Glomerular visceral epithelial cell (primary cell): Measurements from ENCODE around the gene CALHM2.
"Not testable (repeated sequence)": the region's sequence is repeated elsewhere in the genome, so short reads cannot be mapped to it uniquely, and the experiment has no call there.

ENCODE experiments used
- DNase-seq: peaks from one replicate; pipeline ENCODE4 v3.0.0-alpha.2; 2016; ENCODE audit errors: extremely low spot score

CALHM2 gene, protein sequence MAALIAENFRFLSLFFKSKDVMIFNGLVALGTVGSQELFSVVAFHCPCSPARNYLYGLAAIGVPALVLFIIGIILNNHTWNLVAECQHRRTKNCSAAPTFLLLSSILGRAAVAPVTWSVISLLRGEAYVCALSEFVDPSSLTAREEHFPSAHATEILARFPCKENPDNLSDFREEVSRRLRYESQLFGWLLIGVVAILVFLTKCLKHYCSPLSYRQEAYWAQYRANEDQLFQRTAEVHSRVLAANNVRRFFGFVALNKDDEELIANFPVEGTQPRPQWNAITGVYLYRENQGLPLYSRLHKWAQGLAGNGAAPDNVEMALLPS

DNA sequence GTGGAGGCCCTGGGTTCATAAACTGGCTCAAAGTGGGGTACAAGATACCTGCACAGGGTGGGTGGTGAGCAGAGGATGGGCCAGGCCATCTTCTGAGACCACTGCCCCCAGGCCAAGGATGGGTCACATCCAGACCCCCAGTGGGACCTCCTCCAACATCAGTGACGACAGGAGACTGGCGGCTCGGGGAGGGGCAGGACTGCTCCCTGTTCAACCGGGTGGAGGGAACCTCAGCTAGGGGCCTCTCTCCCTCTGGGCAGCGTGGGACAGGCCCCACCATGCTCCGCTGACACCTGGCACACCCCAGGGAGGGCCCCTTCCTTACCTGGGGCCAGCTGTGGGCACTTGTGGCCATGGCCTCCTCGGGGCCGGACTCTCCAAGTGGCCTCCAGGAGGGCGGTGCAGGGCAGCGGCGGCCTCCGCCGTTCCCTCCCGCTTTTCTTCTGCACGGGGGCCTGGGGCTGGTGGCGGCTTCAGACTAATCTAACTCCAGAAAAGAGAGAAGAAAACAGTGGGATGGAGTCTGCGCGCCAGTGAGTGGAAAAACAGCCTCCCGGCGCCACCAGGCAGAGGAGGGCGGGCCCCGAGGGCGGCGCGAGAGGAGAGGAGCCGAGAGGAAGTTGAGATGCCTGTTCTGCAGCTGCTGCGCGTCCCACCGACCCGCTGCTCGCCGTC, at the start of gene CALHM2:
TSS of gene CALHM2 (minus strand) at position 540 of the 675 bp plus-strand sequence. CDS start 2,429 bp downstream, outside the sequence.
- no peak for DNase-seq

DNA sequence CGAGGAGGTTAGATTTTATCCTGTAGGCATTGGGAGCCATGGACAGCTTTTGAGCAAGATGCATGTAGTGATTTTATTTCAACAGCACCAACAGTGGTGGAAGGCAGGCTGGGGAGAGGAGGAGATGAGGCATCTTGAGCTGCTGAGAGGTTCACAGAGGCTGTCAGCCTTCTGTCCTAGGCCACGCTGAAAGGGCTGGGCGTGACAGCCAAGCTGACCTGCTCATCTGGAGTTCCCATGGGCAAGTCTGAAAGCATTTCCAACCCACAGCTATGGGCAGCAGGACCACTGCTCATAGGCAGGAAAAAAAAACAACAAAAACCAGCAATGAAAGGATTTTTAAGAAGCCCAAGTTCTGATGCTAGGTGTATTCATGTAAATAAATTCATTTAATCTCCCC, 49.0 kb upstream of the CALHM2 start:
- no peak for DNase-seq

DNA sequence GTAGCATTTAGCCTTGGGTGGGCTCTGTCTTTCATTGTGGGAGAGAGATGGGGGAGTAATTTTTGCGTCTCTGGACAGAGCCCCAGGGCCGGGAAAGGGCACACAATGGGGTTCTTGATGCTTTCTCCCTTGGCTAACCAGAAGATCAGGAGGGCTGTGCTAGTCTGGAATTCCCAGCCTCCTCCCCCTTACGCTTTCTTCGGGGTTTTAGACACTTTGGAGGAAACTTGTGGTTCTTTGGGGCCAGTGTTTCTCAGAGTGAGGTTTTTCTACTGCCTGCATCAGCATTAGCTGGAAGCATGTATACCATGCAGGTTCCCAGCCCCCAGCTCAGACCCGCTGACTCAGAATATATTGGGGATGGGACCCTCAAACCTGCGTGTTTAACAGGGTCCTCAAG, 48.3 kb upstream of the CALHM2 start:
- DNase-seq, result no peak

DNA sequence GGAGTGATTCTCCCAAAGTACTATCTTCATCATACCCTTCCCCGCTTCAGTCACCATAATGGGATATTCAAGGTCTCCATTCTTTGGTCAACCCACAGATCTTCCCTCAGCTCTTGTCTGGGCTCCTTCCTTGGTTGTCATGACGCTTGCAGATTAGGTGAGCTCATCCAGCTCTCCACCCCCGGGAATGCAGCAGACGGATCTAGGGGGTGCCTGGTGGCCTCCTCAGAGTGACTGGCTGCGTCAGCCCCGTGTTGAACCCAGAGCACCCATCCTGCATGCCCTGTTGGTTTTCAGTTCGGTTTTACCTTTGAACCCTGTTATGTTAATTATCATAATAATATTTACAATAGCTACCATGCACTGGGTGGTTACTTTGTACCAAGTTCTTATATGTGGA, 47.7 kb upstream of the CALHM2 start:
- peak; percentile 59 for DNase-seq

DNA sequence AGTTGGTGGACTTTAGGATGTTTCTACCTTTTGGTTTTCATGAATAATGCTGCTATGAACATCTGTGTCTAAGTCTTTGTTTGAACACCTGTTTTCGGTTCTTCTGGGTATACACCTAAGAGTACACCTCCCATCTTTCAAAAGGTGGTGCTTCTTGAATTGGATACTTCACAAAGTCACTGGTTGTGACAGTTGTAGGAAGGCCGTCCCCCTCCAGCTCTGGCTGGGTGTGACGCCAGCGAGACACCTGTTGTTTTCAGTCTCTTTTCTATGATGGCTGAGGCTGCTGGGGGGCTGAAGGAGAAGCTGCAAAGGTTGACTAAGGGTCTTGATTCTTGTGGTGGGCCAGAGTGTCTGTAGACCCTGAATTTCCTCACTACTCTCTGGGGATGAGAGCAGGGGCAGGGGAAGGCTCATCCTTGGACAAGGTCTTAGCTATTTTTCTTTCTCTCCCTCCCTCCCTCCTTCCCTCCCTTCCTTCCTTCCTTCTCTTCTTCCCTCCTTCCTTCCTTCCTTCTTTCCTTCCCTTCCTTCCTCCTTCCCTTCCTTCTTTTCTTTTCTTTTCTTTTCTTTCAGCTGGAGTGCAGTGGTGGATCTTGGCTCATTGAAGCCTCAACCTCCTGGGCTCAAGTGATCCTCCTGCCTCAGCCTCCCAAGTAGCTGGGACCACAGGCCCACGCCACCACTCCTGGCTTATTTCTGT, 46.9 kb upstream of the CALHM2 start:
- no peak for DNase-seq

DNA sequence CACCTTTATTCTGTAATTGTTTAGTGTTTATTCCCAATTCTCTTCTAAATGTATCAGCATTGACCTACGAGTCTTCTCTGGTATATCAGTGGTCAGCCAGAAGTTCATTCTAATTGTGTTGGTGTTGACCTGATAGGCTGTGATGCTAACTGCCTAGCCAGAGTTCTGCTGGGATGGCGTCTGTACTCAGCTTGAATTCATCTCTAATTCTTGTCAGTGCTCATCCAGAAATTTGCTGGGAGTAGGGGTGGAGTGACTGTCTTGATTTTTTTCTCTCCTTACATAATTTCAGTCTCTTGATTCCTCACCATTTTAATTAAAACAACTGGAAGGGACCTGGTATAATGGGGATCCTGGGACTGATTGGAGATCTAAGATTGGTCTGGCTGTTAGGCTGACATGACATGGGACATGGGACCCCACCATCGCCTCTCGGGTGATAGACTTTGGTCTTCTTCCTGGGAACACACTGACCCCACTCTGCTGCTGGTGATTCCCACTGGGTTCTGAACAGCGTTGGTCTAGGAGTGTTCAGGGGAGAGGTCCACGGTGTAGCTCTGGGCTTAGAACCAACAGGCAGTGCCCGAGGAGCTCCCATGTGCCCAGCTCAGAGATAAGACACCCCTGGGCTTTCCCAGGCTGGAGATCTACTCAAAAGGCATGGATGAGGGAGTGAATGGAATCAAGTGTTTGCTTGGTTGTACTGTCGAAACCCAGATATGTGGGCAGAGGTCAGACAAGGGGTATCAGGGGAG, 45.2 kb upstream of the CALHM2 start:
- no peak for DNase-seq

DNA sequence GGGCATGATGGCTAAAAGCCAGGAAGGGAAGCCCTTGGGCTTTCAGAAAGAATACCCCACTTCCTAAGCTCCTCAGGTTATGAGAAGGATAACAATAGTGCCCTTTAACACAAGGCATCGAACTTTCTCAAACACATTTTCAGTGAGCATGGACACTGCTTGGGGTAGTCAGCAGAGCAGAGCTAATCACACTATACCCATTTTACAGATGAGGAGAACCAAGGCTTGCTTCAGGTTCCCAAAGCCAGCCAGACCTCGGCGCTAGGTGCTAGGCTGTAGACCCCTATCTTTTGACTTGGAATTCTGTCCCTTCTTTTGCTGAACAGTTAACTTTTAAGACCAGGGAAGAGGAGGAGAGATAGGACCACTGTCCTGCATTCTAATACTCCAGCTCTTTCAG, 43.2 kb upstream of the CALHM2 start:
- DNase-seq, result no peak

DNA sequence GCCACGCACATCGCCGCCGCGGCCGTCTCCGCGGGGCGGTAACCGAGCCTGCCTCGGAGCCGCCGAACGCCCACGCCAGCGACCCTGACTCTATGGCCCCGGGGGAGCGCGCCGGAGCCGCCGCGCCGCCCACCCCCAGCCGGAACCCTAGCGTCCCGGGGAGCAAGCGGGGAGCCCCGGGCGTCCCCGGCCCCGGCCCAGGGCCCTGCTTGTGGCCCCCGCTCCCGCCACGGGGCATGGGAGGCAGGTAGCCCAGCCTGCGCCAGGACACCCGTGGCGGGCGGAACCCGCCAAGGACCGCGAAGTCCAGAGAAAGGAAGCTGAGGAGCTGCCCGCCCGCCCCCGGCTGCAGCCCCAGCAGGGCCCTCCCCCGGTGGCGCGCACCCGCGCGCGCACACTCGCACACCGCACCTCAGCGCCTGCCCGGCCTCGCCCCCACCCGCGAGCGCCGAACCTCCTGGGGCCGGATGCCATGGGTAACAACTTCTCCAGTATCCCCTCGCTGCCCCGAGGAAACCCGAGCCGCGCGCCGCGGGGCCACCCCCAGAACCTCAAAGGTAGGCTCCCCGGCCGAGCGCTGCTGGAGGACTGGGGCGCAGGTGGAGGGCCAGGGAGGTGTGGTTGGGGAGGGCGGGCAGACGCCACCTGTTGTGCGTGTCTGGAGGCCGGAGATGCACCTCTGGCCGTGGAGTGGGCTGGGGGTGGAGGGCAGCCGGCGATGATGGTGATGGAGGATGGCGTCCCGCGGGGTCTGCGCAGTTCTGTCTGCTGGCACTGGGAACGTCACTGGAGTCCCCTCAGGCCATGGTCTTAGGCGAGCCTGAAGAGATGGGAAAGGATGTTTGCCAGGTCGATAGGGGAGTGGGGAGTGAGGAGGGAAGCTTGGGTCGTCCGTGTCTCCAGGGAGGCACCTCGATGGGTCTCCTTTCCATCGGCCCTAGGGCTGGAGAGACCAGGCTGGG, 42.0 kb upstream of the CALHM2 start:
- peak; percentile 14 for DNase-seq

DNA sequence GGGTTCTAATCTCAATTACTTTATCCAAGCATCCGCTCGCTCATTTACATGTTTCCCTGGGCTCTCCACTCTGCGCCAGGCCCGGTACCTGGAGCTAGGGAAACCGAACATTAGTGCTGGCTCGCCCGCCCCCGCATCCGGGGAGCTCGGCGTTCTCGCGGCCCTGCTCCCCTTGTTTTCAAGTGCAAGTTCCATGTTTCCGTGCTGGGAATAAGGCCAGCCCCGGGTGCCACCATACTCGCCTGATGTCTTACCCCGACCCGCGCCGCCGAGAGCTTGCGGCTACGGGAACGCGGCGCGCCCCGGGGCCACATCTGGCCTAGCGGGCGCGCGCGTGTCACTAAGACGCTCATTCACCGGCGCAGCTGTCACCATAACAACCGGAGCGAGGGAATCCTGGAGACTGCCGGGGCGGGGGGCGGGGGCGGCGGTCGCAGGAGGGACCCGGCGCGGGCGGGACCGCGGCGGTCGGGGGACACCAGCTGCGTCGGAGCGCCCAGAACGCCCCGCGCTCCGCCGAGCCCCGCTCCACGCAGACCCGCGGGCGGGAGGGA, 41.3 kb upstream of the CALHM2 start, which contains the start of gene NEURL1:
TSS of gene NEURL1 (plus strand) at position 344 of the 554 bp plus-strand sequence. CDS start 683 bp downstream, outside the sequence.
- no peak for DNase-seq

DNA sequence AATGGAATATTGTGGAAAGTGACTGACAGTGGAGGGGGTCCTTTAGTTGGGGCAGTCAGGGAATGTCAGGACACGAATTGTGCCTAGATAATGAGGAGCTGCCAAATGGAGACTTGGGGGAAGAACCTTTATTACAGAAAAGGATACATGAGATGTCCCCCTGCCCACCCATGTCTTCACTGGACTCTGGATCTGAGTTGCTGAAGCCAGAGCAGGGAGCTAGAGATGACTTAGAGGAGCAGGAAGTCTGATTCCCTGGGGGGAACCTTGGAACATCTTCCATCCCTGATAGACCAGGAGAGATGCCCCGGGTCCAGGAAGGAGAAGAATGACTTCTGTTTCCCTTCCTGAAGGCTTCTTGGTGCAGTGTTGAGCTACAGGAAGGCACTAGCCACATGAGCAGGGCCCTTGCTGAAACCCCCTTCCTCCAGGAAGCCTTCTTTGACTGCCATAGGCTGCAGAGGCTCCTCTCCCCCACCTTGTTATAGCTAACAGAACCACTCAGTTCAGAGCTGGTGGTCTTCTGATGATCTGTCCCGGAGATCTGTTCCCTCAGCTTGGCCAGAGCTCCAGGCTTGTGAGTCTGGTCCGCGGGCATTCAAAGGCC, 40.6 kb upstream of the CALHM2 start:
- DNase-seq, result no peak

DNA sequence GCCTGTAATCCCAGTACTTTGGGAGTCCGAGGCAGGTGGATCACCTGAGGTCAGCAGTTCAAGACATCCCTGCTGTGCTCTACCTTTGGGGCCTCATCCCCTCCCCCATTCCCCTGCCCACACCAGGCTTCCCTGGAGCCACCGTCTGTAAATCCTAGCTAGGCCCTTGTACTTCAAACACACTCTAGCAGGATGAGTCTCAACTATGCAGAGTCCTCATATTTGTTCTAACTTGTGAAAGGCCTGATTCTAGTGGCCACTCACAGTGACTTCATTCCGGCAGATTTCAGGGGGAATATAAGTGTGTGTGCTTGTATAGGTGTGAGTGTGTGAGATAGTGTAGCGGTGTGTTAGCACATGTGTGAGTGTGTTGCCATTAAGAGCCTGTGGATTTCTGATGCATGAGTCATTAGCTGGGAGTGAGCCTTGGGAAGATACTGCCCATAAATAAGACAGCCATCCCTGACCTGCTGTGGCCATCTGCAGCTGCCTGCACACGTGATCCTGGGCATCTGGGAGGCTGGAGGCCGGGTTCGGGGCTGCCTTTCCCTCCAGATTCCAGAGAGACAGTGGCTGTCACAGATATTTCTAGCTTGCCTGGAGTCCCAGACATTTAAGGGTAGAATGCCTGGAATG, 39.7 kb upstream of the CALHM2 start:
- DNase-seq, result peak; percentile 97

DNA sequence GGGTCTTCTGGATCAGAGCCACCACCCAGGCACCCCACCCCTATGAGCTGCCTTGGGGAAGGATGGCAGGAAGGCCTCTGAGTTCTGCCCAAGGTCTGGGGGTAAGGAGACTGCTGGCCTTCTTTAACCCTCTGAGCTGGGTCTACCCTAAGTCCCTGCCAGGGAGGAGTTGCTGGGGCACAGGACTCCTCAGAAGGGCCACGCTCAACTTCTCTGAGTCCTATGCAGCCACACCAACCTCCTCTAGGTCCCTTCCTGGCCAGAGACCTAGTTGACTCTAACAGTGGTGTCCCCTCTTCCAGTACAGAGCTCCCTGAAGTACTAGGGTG, 38.8 kb upstream of the CALHM2 start:
- no peak for DNase-seq

DNA sequence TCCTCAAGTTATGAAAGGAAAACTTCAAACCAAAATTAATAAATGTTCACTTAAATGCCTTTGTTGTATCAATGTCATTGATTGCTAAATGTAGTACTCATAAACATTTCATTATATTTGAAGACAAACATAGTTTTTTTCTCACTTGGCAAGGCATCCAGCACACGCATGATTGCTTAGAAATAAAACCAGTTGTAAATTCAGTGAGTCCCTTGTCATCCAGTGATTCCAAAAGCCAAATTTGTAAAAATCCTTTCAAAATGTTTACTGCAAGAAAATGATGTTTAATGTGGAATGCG, 35.2 kb upstream of the CALHM2 start:
- DNase-seq, result no peak

DNA sequence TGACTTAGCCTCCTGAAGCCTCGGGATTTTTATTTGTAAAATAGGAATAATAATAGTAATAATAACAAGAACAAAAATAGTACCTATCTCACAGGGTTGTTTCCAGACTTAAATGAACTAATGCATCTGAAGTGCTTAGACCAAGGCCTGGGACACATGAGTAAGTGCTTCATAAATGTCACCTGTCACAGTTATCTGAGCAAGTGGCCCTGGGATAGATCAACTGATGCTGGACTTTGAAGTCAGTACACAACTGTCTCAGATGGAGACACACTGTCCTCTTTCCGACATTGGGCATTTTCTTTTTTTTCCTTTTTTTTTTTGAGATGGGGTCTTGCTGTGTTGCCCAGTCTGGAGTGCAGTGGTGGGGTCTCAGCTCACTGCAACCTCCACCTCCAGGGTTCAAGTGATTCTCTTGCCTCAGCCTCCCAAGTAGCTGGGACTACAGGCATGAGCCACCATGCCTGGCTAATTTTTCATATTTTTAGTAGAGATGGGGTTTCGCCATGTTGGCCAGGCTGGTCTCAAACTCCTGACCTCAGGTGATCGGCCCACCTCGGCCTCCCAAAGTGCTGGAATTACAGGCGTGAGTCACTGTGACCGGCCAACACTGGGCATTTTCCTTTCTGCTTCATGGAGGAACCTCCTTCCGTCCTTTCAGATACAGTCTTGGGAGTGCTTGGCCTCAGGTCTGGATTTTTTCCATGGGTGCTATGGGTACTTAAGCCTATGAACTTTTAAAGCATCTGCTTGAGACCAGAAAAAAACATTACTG, 34.7 kb upstream of the CALHM2 start:
- DNase-seq, result not testable (repeated sequence)

DNA sequence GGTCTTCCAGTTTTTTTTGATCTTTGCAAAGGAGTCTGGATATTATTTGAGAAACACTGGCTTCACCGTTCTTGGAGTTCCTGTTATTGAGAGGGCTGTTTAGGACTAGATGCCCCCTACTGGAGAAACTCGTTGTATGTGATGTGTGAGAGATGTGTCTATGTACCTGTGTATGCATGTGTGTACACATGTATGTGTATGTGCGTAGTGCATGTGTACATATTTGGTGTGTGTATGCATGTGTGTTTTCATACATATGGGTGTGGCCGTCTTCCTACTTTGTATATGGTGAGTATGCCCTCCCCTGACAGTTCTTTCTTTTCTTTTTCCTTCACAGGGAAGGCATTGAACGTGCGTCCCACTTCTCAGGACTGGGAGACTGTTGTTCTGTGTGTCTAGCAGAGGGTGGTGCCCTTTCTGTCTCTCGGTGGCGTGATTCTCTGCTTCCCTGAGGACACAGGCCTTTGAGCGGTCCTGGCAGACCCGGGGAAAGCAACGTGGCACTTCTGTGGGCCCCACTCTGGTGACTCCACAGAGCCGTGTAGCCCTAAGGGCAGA, 29.9 kb upstream of the CALHM2 start:
- DNase-seq, result peak; percentile 45

DNA sequence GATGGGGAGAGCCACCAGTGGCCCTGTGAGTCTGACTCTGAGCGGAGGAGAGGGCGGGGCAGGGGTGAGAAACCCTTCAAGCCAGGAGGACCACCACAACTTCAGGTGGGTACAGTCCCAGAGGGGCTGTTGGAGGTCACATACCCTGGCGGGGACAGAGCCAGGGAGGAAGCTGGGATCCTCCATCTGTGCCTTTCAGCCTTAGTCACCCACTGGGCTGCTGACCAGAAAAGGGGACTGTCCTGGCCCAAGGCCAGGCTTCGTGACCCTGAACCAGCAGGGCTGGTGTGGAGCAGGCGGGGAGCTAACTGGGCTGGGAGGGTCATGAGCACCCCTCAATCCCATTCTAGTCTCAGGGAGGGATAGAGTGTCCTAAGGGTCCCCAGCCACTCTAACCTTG, 28.4 kb upstream of the CALHM2 start:
- no peak for DNase-seq

DNA sequence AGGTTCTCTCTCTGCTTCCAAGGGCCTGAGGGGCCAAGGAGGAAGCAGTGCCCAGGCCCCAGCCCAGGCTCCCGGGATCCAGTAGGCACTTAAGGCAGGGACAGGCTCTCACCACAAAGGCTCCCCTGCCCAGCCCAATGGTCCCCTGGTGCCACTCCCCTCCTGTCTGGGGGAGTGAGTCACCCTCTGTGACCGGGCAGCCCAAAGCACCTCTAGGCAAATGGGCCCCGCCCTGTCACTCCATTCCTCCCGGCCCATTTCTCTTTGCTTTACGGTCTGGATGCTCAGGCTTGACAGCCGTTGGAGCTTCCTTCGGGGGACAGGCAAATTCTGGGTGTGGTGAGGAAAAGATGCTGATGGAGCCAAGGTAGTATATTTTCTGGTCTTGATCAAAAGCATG, 27.0 kb upstream of the CALHM2 start, which contains the start of gene CALHM3:
TSS of gene CALHM3 (minus strand) at position 106 of the 400 bp plus-strand sequence. CDS start 208 bp downstream, outside the sequence.
- DNase-seq, result peak; percentile 36

DNA sequence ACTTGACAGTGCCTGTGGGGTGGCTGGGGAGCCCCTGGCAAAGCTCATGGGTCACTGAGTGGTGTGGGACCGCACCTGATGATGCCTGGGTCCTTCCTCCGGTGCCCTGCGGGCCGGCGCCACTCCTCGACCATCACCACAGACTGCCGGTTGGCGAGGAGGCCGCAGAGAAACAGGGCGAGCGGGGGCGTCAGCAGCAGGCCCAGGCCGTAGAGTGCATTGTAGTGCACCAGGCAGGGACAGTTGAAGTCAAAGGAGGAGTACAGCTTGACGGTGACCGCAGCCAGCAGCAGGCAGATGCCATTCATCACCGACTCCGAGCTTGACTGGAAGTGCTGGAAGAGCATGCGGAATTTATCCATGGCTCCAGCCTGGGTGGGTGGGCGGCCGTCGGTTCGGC, 26.5 kb upstream of the CALHM2 start:
- DNase-seq, result no peak
